Suppressor macrophage treated with lipopolysaccharide for 1 hour (primary cell): Measurements from ENCODE around the gene KLHL21.
"Not testable (repeated sequence)": the region's sequence is repeated elsewhere in the genome, so short reads cannot be mapped to it uniquely, and the experiment has no call there.

ENCODE experiments used
- DNase-seq, 3 donors: peaks; one replicate each; pipeline ENCODE4 v3.0.0-alpha.2; 2020 to 2022

KLHL21 gene

DNA sequence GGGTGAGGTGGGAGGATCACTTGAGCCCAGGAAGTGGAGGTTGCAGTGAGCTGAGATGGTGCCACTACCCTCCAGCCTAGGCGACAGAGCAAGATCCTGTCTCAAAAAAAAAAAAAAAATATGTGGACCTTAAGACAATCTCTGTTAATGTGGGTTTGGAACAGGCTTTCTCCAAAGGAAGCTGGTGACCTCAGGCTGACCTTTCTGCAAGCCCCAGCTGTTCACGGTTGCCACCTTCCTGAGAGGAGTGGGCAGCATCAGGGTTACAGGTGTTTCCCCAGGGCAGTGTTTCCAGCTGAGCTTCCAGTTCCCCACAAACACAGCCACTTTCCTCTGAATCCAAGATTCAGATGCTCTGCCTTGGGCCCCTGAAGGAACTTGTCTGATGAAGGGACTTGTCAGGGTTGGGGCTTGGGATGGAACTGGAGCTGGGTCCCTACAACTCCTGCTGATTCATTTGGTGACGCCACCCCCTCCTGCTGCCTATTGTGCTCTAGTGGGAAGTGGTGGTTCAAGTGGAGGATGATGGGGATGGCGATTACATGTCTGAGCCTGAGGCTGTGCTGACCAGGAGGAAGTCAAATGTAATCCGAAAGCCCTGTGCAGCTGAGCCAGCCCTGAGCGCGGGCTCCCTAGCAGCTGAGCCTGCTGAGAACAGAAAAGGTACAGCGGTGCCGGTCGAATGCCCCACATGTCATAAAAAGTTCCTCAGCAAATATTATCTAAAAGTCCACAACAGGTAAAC is 20.9 kb downstream of the KLHL21 start:
- DNase-seq, result peak; percentile 88 to 89 (median 89)

DNA sequence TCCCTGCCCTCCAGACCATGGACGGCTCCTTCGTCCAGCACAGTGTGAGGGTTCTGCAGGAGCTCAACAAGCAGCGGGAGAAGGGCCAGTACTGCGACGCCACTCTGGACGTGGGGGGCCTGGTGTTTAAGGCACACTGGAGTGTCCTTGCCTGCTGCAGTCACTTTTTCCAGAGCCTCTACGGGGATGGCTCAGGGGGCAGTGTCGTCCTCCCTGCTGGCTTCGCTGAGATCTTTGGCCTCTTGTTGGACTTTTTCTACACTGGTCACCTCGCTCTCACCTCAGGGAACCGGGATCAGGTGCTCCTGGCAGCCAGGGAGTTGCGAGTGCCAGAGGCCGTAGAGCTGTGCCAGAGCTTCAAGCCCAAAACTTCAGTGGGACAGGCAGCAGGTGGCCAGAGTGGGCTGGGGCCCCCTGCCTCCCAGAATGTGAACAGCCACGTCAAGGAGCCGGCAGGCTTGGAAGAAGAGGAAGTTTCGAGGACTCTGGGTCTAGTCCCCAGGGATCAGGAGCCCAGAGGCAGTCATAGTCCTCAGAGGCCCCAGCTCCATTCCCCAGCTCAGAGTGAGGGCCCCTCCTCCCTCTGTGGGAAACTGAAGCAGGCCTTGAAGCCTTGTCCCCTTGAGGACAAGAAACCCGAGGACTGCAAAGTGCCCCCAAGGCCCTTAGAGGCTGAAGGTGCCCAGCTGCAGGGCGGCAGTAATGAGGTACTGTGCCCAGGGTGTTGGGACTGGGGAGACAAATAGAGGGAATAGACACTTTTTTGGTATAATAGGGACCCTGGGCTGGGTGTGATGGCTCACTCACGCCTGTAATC is 21.9 kb downstream of the KLHL21 start:
- peak; percentile 50 to 61 (median 59) for DNase-seq

DNA sequence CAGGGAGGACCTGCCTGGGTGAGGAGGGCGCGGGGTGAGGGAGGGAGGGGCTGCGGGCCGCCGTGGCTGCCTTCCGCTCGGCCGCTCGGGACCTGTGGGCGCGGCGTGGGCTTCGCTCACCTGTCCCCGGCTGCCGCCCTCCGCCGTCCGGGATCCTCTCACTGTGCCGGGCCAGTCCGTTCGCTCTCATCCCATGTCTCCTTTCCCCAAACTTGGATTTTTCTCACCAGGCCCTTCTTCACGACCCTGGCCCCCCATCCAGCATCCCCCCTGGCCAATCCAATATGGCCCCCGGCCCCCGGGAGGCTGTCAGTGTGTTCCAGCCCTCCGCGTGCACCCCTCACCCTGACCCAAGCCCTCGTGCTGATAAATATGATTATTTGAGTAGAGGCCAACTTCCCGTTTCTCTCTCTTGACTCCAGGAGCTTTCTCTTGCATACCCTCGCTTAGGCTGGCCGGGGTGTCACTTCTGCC is 22.5 kb downstream of the KLHL21 start:
- peak; percentile 64 to 65 (median 64) for DNase-seq

DNA sequence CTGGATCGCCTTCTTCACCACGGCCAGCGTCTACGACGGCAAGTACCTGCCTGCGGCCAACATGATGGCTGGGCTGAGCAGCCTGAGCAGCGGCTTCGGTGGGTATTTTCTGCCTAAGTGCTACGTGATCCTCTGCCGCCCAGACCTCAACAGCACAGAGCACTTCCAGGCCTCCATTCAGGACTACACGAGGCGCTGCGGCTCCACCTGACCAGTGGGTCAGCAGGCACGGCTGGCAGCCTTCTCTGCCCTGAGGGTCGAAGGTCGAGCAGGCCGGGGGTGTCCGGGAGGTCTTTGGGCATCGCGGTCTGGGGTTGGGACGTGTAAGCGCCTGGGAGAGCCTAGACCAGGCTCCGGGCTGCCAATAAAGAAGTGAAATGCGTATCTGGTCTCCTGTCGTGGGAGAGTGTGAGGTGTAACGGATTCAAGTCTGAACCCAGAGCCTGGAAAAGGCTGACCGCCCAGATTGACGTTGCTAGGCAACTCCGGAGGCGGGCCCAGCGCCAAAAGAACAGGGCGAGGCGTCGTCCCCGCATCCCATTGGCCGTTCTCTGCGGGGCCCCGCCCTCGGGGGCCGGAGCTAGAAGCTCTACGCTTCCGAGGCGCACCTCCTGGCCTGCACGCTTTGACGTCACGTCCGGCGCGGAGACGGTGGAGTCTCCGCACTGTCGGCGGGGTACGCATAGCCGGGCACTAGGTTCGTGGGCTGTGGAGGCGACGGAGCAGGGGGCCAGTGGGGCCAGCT is 23.1 kb downstream of the KLHL21 start, which contains the start of gene ZBTB48:
ZBTB48 (plus strand) TSS at position 621 of the 745 bp plus-strand sequence. CDS start 616 bp downstream, outside the sequence.
- peak; percentile 99 for DNase-seq

DNA sequence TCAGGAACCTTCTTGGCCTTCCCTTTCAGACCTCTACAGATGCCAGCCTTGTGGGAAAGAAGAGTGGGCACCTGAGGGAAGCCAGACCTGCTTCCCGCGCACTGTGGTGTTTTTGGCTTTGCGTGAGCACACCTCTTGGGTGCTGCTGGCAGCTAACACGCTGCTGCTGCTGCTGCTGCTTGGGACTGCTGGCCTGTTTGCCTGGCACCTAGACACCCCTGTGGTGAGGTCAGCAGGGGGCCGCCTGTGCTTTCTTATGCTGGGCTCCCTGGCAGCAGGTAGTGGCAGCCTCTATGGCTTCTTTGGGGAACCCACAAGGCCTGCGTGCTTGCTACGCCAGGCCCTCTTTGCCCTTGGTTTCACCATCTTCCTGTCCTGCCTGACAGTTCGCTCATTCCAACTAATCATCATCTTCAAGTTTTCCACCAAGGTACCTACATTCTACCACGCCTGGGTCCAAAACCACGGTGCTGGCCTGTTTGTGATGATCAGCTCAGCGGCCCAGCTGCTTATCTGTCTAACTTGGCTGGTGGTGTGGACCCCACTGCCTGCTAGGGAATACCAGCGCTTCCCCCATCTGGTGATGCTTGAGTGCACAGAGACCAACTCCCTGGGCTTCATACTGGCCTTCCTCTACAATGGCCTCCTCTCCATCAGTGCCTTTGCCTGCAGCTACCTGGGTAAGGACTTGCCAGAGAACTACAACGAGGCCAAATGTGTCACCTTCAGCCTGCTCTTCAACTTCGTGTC is 23.9 kb downstream of the KLHL21 start:
- DNase-seq, result no peak

DNA sequence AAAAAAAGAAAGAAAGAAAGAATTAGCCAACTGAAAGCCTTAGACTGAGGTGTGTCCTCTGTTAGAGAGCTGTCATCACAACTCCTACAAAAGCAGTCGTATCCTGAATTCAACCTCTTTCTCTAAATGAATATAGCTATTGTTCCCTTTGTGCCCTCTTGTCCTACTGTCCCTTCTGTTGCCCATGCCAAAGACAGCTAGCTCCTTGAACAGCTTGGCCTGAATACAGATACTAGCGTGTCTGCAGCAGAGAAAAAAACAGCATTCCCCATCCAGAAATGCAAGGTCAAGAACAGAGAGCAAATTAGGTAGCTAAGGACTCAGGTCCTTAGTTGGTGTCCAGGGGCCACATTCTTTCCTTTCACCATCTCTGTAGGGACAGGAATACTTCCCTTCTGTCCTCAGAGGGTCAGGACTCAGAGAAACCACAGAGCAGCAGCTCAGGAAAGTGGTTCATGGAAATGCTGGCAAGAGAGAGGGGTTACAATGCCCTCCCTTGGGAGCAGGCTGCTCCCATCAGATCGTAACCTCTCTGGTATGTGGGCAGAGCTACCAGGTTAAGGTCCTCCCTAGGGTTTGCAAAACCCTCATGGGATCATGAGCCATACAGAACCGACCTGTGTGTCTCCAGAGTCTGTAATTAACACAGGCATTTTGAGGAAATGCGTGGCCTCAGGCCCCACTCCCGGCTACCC is 24.7 kb downstream of the KLHL21 start:
- no peak for DNase-seq

DNA sequence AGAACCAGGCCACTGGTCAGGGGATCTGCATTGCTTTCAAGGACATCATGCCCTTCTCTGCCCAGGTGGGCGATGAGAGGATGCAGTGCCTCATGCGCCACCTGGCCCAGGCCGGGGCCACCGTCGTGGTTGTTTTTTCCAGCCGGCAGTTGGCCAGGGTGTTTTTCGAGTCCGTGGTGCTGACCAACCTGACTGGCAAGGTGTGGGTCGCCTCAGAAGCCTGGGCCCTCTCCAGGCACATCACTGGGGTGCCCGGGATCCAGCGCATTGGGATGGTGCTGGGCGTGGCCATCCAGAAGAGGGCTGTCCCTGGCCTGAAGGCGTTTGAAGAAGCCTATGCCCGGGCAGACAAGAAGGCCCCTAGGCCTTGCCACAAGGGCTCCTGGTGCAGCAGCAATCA is 27.9 kb downstream of the KLHL21 start:
- no peak for DNase-seq

DNA sequence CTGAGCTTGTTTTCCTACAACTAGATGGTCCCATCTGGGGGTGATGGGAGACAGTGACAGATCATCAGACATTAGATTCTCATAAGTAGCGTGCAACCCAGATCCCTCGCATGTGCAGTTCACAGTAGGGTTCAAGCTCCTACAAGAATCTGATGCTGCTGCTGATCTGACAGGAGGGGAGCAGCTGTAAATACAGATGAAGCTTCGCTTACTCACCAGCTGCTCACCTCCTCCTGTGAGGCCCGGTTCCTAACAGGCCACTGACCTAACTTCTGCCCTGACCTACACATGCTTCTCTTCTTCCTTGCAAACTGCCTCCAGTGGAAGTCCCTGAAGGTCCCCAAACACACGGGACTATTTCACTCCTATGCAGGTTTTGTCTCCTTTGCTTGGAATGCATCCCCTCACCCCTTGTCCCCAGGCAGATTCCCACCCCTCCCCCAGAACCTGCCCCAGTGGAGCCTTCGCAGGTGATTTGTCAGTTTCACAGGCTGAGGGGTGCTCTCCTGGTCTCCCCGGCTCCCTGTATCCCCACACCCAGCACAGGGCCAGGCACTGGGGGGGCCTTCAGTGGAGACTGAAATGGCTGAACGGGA is 28.5 kb downstream of the KLHL21 start:
- no peak for DNase-seq

DNA sequence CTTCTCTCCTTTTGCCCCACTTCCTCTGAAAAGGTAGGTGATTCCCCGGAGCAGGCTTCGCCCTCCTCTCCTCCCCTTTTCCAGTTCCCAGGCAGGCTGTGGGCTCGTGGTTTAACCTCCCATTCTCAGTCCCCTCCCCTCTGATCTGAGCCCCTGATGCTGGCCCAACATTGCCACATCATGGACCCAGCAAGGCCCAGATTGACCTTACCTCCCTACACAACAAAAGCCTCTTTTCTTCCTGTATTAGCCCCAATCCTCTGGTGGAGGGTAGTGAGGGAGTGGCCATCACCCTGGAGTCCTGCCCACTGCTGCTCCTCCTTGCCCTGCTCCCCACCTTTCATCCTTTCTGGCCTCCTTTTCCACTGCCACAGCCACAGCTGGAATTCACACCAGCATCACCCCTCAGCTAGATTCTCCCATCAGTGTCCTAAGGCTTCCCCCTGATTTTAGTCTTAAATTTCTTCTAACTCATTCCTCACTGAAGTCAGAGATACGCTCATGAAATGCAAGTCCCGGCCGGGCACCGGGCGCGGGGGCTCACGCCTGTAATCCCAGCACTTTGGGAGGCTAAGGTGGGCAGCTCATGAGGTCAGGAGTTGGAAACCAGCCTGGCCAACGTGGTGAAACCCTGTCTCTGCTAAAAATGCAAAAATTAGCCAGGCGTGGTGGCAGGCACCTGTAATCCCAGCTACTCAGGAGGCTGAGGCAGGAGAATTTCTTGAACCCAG is 29.9 kb downstream of the KLHL21 start:
- no peak for DNase-seq

DNA sequence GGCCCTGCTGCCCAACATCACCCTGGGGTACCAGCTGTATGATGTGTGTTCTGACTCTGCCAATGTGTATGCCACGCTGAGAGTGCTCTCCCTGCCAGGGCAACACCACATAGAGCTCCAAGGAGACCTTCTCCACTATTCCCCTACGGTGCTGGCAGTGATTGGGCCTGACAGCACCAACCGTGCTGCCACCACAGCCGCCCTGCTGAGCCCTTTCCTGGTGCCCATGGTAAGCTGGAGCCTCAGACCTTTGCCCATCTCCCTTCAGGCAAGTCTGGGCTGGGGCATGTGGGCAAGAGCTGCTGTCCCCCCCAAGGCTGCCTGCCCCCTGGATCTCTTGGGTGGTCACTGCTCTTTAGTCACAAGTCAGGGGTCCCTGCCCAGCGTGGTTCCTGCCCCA is 31.7 kb downstream of the KLHL21 start:
- DNase-seq, result no peak

DNA sequence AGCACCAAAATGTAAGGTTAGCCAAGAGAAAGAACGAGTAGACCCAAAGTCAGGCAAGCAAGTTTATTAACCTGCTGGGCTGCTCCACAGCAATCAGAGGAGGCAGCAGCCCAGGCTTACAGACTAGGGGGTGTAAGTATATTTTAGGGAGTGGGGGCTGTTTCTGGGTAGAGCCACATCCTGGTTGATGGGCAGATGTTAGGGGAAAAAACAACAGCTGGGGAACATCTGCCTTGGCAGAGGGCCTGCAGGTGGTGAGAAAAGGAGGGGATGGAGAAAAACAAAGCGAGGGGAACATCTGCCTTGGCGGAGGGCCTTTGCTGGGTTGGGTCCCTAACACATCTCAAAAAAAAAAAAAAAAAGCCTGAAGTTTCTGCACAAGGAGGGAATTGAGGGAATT is 32.6 kb downstream of the KLHL21 start:
- DNase-seq, result no peak

DNA sequence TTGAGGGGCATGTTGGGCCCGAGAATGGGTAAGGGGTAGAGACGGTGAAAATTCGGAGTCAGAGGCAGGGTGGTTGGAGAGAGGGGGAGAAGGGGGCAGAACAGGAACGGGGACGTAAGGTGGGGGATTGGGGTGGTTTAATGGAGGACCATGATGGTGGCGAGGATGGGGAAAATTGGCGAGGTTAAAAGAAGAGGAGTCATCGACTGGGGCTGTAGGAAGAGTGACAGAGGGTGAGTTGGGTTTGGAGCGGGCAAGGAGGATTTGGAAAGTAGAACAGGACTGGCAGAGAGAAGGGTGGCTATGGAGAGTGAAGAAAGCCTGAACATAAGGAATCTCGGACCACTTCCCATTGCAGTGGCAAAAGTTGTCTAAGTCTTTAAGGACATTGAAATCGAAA is 33.6 kb downstream of the KLHL21 start:
- no peak for DNase-seq

DNA sequence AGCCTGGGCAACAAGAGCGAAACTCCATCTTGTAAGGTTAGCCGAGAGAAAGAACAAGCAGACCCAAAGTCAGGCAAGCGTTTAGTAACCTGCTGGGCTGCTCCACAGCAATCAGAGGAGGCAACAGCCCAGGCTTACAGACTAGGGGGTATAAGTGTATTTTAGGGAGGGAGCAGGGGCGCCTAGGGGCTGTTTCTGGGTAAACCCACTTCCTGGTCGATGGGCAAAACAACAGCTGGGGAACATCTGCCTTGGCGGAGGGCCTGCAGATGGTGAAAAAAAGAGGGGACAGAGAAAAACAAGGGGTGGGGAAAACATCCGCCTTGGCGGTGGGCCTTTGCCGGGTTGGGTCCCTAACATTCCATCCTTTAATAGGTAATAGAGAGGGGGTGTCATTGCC is 42.4 kb downstream of the KLHL21 start:
- no peak for DNase-seq

DNA sequence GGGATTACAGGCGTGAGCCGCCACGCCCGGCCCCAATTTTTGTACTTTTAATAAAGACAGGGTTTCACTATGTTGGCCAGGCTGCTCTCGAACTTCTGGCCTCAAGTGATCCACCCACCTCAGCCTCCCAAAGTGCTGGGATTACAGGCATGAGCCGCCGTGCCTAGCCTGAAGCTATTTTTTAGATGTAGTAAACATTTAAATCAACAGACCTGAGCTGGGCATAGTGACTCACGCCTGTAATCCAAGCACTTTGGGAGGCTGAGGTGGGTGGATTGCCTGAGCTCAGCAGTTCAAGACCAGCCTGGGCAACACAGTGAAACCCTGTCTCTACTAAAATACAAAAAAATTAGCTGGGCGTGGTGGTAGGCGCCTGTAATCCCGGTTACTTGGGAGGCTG is 43.5 kb downstream of the KLHL21 start:
- not testable (repeated sequence) for DNase-seq

DNA sequence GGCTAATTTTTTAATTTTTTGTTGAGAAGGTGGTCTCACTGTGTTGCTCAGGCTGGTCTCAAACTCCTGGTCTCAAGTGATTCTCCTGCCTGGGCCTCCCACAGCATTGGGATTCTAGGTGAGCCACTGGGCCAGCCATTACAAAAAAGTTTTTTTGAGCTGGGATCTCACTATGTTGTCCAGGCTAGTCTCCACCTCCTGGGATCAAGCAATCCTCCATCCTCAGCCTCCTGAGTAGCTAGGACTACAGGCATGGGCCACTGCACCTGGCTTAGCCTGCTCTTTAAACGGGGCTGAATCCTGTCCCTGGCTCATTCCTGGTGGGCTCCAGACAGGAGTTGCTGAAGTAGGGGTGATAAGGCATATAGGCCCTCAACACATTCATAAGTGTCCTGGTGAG is 45.1 kb downstream of the KLHL21 start:
- no peak for DNase-seq

DNA sequence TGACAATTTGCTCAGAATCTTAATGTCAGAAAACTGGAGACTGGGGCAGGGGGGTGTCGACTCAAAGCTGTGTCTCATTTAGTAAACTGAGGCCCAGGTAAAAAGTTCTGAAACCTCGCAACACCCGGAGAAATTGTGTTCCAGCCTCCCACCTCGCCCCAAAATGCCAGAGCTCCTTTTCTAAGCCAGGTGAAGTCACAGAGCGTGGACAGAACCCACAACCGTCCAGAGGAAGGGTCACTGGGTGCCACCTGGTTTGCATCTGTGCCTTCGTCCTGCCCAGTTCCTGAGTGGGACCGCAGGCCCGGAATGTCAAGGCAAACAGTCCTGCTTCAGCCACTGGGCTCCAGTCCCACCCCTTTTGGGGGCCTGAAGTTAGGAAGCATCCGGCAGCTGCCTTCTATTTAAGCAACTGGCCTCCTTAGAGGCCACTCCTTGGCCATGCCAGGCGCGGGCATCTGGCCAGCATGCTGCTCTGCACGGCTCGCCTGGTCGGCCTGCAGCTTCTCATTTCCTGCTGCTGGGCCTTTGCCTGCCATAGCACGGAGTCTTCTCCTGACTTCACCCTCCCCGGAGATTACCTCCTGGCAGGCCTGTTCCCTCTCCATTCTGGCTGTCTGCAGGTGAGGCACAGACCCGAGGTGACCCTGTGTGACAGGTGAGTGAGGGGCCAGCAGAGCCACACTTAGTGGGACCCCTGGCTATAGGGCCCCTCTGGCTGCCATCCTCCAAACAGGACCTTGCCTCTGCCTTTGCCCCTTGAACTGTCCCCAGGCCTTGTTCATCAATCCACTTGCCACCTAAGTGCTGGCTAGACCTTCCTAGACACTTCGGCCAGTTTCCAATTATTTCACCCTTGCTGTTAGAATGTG is 47.5 kb downstream of the KLHL21 start, which contains the start of gene TAS1R1:
TAS1R1 (plus strand) TSS at position 401 of the 872 bp plus-strand sequence; CDS start at position 468, 67 bp downstream.
- DNase-seq, result no peak

DNA sequence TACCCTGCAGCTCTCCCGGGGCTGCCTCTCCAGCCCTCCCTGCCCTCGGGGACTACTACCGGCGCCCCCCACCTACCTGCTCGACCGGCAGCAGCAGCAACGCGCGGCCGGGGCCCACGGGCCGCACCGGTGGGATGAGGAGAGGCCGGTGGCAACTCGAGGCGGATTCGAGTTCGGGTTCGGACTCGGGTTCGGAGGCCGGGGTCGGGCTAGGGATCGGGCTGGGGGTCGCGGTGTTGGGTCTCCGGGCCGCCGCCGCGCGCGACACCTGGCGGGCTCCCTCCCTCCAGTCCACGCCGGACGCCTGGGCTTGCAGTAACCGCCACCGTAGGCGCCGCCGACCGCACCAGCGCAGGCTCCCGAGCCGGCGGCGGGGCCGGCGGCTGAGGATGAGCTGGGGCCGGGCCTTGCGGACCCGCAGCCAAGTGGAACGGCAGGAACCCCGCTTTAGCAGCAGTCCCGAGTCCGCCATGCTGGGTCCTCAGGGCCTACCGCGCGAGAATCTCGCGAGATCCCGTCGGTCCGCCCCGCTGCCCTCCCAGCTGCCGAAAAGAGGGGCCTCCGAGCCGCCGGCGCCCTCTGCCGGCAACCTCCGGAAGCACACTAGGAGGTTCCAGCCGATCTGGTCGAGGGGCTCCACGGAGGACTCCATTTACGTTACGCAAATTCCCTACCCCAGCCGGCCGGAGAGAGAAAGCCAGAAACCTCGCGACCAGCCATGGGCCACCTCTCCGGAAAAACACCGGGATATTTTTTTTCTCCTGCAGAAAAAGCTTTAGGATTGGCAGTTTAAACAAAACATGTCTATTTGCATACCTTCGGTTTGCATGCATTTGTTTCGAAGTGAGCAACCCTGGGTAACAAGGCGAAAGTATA is 48.4 kb downstream of the KLHL21 start, which contains the start of gene NOL9:
NOL9 (minus strand) TSS at position 483 of the 876 bp plus-strand sequence; CDS start at position 472, 11 bp downstream.
- peak; percentile 95 to 97 (median 97) for DNase-seq

DNA sequence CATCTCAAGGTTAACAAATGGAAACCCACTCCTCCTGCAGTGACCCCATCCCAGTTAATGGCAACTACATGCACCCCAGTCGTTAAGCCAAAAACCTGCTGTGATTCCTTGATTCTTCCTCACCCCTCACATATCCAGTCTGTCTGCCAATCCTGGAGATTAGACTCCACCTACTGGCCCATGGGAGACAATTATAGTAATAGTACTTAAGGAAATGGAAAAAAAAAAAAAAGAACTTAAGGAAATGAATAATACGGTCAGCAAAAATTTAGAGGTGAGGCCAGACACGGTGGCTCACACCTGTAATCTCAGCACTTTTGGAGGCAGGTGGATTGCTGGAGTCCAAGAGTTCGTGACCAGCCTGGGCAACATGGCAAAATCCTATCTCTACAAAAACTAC is 55.4 kb downstream of the KLHL21 start:
- no peak for DNase-seq
